ENCODE results near the gene SLC6A17. TPM values are rescaled to one million over a fixed set of nuclear protein-coding genes. Genes with fewer than 3 reads are reported as not detected.

The SLC6A17 gene
- total and polyA plus RNA-seq, 7 donors: under 0.01 to 0.83 (median 0.36) TPM; not detected in 2

DNA sequence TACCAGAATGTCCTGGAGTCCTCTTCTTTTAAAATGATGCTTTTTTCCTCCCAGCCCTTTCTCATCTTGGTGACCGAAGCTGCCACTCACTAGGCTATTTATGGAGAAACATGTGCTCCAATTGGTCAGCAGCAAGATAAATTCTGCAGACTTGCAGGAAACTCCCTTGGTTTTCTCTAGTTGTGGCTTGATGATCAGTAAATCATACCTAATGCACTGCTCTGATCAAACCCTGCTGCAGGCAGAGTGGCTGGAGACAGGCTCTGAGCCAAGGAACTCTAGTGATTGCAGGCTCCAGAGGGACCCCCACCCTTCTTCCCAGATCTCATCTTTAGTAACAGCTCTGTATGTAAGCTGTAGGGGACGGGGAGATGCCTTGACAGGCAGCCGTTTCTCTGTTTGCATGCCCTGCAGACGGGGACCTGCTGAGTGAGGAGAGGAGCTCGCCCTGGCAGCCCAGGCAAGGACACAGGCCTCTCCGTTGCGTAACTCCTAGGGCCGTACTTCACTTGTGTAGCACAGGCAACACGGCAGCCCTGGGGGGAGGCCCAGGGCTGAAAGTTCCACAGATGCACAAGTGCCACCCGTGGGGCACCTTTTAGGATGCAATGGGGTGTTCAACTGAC lies 14.5 kb downstream of the SLC6A17 start:
- Histone ChIP-seq H3K9me3 (peaks cover 0 to 3% (median 0%) of the 10 kb centered on the region in 4 donors), H3K27me3 (no peaks in the 10 kb centered on the region), H3K27ac (no peak overlapping the region), H3K4me3 (no peak overlapping the region), H3K4me1 (no peaks in the 10 kb centered on the region), H3K36me3 (no peaks in the 10 kb centered on the region)
- DNase-seq: no peak
- intact Hi-C loops (cut with DNase I): no loop called here
- TF ChIP-seq POLR2AphosphoS5 (IDR thresholded peaks at IDR 0.05) (no peak), EP300 (IDR thresholded peaks at IDR 0.05) (no peak), POLR2A (IDR thresholded peaks at IDR 0.05) (no peak)
- TF ChIP-seq, protein P1, sequence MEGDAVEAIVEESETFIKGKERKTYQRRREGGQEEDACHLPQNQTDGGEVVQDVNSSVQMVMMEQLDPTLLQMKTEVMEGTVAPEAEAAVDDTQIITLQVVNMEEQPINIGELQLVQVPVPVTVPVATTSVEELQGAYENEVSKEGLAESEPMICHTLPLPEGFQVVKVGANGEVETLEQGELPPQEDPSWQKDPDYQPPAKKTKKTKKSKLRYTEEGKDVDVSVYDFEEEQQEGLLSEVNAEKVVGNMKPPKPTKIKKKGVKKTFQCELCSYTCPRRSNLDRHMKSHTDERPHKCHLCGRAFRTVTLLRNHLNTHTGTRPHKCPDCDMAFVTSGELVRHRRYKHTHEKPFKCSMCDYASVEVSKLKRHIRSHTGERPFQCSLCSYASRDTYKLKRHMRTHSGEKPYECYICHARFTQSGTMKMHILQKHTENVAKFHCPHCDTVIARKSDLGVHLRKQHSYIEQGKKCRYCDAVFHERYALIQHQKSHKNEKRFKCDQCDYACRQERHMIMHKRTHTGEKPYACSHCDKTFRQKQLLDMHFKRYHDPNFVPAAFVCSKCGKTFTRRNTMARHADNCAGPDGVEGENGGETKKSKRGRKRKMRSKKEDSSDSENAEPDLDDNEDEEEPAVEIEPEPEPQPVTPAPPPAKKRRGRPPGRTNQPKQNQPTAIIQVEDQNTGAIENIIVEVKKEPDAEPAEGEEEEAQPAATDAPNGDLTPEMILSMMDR (IDR thresholded peaks at IDR 0.05): no peak
- WGBS, 2 donors: 70 to 74% methylated on average over 10 of the region's 10 CpGs

DNA sequence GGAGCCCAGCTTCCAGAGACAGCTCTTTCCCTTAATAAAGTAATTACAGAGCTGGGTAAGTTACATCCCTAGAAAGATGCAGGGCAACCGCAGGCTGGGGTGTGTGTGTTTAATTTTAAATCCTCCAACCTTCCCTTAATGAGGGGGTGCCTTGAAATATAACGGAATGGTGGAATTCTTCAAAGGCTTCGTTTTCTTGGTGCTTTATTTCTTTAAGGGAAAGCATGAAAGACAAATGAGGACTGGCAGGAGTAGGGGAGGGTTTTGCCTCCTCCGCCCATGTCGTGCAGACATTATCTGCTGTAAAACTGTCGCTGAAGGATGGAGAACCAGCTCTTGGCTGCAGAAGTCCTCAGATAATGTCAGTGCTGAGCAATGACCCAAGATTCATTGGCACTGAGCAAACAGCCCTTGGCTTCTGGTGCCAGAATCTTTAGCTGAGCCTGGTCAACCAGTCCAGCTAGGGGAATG lies 15.5 kb downstream of the SLC6A17 start:
- Histone ChIP-seq H3K4me1 (no peaks in the 10 kb centered on the region), H3K9me3 (peaks cover 0 to 3% (median 0%) of the 10 kb centered on the region in 4 donors), H3K27me3 (no peaks in the 10 kb centered on the region), H3K36me3 (no peaks in the 10 kb centered on the region), H3K27ac (no peak overlapping the region), H3K4me3 (no peak overlapping the region)
- DNase-seq: no peak
- intact Hi-C loops (cut with DNase I): no loop called here
- TF ChIP-seq POLR2AphosphoS5 (IDR thresholded peaks at IDR 0.05) (no peak), EP300 (IDR thresholded peaks at IDR 0.05) (no peak)
- TF ChIP-seq, protein P1 (IDR thresholded peaks at IDR 0.05): no peak
- WGBS, 2 donors: 70 to 73% methylated on average over 6 of the region's 6 CpGs

DNA sequence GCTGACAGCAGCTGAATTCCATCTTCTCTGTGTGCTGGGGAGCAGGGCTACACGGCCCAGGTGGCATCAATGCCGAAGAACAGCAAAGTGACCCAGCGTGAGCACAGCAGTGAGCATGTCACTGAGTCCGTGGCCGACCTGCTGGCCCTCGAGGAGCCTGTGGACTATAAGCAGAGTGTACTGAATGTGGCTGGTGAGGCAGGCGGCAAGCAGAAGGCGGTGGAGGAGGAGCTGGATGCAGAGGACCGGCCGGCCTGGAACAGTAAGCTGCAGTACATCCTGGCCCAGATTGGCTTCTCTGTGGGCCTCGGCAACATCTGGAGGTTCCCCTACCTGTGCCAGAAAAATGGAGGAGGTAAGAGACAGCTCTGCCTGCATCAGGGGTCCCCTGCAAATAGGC lies 16.6 kb downstream of the SLC6A17 start:
- no peaks in the 10 kb centered on the region for H3K36me3 ChIP-seq
- intact Hi-C loops (cut with DNase I): no loop called here
- H3K4me3 ChIP-seq: no peak overlapping the region
- H3K27me3 ChIP-seq: peaks cover 0 to 4% (median 0%) of the 10 kb centered on the region in 3 donors
- no peaks in the 10 kb centered on the region for H3K4me1 ChIP-seq
- no peak for DNase-seq
- 86 to 89% methylated on average over 11 of the region's 11 CpGs for WGBS, 2 donors
- TF ChIP-seq EP300 (IDR thresholded peaks at IDR 0.05): no peak
- TF ChIP-seq, protein P1 (IDR thresholded peaks at IDR 0.05): no peak
- TF ChIP-seq POLR2A (IDR thresholded peaks at IDR 0.05): no peak
- no peak for TF ChIP-seq POLR2AphosphoS5 (IDR thresholded peaks at IDR 0.05)
- no peaks in the 10 kb centered on the region for H3K9me3 ChIP-seq
- H3K27ac ChIP-seq: no peak overlapping the region

DNA sequence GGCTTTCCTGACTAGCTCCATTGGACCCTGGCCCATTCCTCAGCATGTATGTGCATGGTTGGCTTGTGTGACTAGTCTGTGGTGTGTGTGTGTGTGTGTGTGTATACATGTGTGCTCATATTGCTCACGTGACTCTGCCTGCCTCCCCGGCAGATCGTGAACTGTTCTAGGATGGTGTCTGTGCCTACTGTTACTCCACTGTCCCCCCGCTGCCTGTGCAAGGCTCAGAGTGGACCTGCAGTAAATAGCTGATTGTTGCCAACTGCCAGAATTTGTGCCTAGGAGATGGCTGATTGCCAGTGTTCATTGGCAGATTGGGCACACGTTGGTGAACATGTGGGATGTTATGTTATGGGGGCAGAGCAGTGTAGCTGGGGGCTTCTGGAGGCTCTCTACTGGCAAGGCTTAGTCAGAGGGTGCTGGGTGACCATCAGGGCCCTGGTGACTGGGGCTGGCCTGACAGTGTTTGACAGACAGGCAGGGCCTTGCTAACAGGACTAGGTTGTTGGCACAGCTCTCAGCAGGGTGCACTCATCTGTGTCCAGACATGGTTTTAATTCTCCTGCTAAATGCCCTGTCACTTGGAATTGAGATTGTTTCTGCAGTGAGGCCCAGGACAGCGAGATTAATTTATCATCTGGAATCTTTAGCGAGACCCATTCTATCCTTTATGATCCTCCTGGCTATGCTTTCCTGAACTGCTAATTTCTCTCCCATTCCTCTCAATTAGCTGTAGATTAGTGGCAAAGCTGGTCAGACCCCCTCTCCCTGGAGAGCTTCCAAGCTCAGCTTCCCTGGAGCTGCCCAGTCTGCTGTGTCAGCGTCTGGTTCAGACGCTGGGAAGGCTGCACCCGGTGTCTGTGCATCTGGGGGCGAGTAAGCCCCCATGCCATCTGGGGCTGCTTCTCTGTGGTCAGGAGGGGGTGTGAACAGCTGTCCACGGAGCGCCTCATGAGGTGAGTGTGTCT lies 20.8 kb downstream of the SLC6A17 start:
- H3K4me3 ChIP-seq: no peak overlapping the region
- H3K27me3 ChIP-seq: peaks cover 0 to 12% (median 0%) of the 10 kb centered on the region in 3 donors
- no peak for TF ChIP-seq EP300 (IDR thresholded peaks at IDR 0.05)
- intact Hi-C loops (cut with DNase I): no loop called here
- 72% methylated on average over 13 of the region's 13 CpGs for WGBS, 2 donors
- H3K9me3 ChIP-seq: no peaks in the 10 kb centered on the region
- H3K4me1 ChIP-seq: peaks cover 0 to 1% (median under 1%) of the 10 kb centered on the region in 4 donors
- H3K36me3 ChIP-seq: no peaks in the 10 kb centered on the region
- DNase-seq: no peak
- H3K27ac ChIP-seq: no peak overlapping the region

DNA sequence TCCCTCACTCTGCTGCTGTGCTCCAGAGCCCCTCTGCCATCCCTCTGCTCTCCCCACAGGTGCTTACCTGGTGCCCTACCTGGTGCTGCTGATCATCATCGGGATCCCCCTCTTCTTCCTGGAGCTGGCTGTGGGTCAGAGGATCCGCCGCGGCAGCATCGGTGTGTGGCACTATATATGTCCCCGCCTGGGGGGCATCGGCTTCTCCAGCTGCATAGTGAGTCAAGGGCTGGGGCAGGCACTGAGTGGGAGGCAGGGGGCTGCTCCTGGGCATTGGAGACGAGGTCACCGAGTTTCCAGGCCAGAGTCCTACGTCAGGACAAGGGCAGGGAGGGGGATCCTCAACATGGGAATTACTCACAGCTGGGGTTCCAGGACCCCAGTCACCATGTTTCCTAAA lies 21.7 kb downstream of the SLC6A17 start:
- peaks cover 0 to 12% (median 0%) of the 10 kb centered on the region in 3 donors for H3K27me3 ChIP-seq
- no peak overlapping the region for H3K27ac ChIP-seq
- H3K4me3 ChIP-seq: no peak overlapping the region
- H3K9me3 ChIP-seq: no peaks in the 10 kb centered on the region
- peaks cover 0 to 4% (median 2%) of the 10 kb centered on the region in 4 donors for H3K4me1 ChIP-seq
- intact Hi-C loops (cut with DNase I): no loop called here
- WGBS, 2 donors: 89 to 90% methylated on average over 10 of the region's 10 CpGs
- TF ChIP-seq, protein P1 (IDR thresholded peaks at IDR 0.05): no peak
- no peak for TF ChIP-seq POLR2A (IDR thresholded peaks at IDR 0.05)
- no peak for TF ChIP-seq POLR2AphosphoS5 (IDR thresholded peaks at IDR 0.05)
- no peak for TF ChIP-seq EP300 (IDR thresholded peaks at IDR 0.05)
- no peak for DNase-seq
- no peaks in the 10 kb centered on the region for H3K36me3 ChIP-seq
